ENCODE results near the gene SMNDC1. TPM values are rescaled to one million over a fixed set of nuclear protein-coding genes. Genes with fewer than 3 reads are reported as not detected.

Gene SMNDC1
- total RNA-seq (10 to 100 TPM; 24.4 to 29.2 TPM), polyA plus RNA-seq (10 to 100 TPM; 11.8 to 13.3 TPM)
- long read RNA-seq, donor 1, full-length matches to known transcripts, result 9 of 9 reads
- long read RNA-seq, donor 1, partial matches to known transcripts, result 0 of 9 reads
- long read RNA-seq, donor 1, other reads (novel, unspliced or antisense), result 0 of 9 reads
- long read RNA-seq, donor 2, full-length matches to known transcripts, result 2 of 2 reads
- long read RNA-seq, donor 2, partial matches to known transcripts, result 0 of 2 reads
- long read RNA-seq, donor 2, other reads (novel, unspliced or antisense), result 0 of 2 reads
- long read RNA-seq, donor 3, full-length matches to known transcripts, result 4 of 4 reads
- long read RNA-seq, donor 3, partial matches to known transcripts, result 0 of 4 reads
- long read RNA-seq, donor 3, other reads (novel, unspliced or antisense), result 0 of 4 reads
- long read RNA-seq, donor 4, full-length matches to known transcripts, result 7 of 7 reads
- long read RNA-seq, donor 4, partial matches to known transcripts, result 0 of 7 reads
- long read RNA-seq, donor 4, other reads (novel, unspliced or antisense), result 0 of 7 reads
- long read RNA-seq, donor 5, full-length matches to known transcripts, result 9 of 21 reads
- long read RNA-seq, donor 5, partial matches to known transcripts, result 12 of 21 reads
- long read RNA-seq, donor 5, other reads (novel, unspliced or antisense), result 0 of 21 reads

- DNase-seq (peak; percentile 99), ATAC-seq (ENCODE audit: insufficient read depth, low FRiP score) (peak; percentile 98)
- H3K4me3 ChIP-seq, result peak within 1 kb of the TSS; percentile 96
- H3K9me3 ChIP-seq (ENCODE audit: control insufficient read depth in 4 of 4, insufficient read depth in 3 of 4, low read length in 3 of 4), result no peaks in the 10 kb centered on the region
- peaks cover 0 to 15% (median 6%) of the 10 kb centered on the region in 5 donors for H3K4me1 ChIP-seq (ENCODE audit: control insufficient read depth in 5 of 5, insufficient read depth in 5 of 5, low read length in 5 of 5)
- peak within 1 kb of the TSS; percentile 88 to 95 for H3K9ac ChIP-seq (ENCODE audit: insufficient read depth in 1 of 2, low read length in 2 of 2)
- TF ChIP-seq CTCF (IDR thresholded peaks at IDR 0.05; ENCODE audit: control extremely low read depth, extremely low read depth), result no peak
- peak within 1 kb of the TSS; percentile 88 to 90 for H3K27ac ChIP-seq (ENCODE audit: low read depth in 1 of 2, low read length in 1 of 2)
- no peaks in the 10 kb centered on the region for H3K27me3 ChIP-seq (ENCODE audit: control insufficient read depth in 3 of 3, insufficient read depth in 3 of 3, low read length in 2 of 3)
- WGBS, 2 donors, result 0 to 1% methylated on average over 42 of the region's 42 CpGs
- H3K36me3 ChIP-seq (ENCODE audit: control insufficient read depth in 4 of 4, insufficient read depth in 4 of 4, low read length in 4 of 4), result peaks cover 2 to 19% (median 10%) of the 10 kb centered on the region in 4 donors
Observed at GRCh38 chr10:110304780-110305421, at the start of gene SMNDC1. Gene SMNDC1, minus strand, starts transcription at chr10:110304920. Its CDS starts 1,333 bp downstream, at chr10:110303587.

- no peak overlapping the region for H3K27ac ChIP-seq (ENCODE audit: low read depth in 1 of 2, low read length in 1 of 2)
- 29 to 35% methylated on average over 11 of the region's 11 CpGs for WGBS, 2 donors
Observed at GRCh38 chr10:110354322-110354766, 49.6 kb upstream of the SMNDC1 start.

More at GRCh38 chr10:110354322-110354766, 49.6 kb upstream of the SMNDC1 start:
- H3K9ac ChIP-seq (ENCODE audit: insufficient read depth in 1 of 2, low read length in 2 of 2), result no peak overlapping the region
- H3K4me1 ChIP-seq (ENCODE audit: control insufficient read depth in 5 of 5, insufficient read depth in 5 of 5, low read length in 5 of 5), result peaks cover 0 to 15% (median 4%) of the 10 kb centered on the region in 5 donors
- ATAC-seq (ENCODE audit: insufficient read depth, low FRiP score), result peak; percentile 64
- H3K4me3 ChIP-seq, result no peak overlapping the region
- peak; percentile 70 to 78 (median 72) for DNase-seq
- no peaks in the 10 kb centered on the region for H3K9me3 ChIP-seq (ENCODE audit: control insufficient read depth in 4 of 4, insufficient read depth in 3 of 4, low read length in 3 of 4)
- H3K27me3 ChIP-seq (ENCODE audit: control insufficient read depth in 3 of 3, insufficient read depth in 3 of 3, low read length in 2 of 3), result peaks cover 0 to 12% (median 0%) of the 10 kb centered on the region in 3 donors
- H3K36me3 ChIP-seq (ENCODE audit: control insufficient read depth in 4 of 4, insufficient read depth in 4 of 4, low read length in 4 of 4), result no peaks in the 10 kb centered on the region
- TF ChIP-seq CTCF (IDR thresholded peaks at IDR 0.05; ENCODE audit: control extremely low read depth, extremely low read depth), result peak; percentile 74

Measured in lung (tissue), 16 donors.